IMR-90 (cell line): ENCODE results near the gene MYO10. TPM values are rescaled to one million over a fixed set of nuclear protein-coding genes. Genes with fewer than 3 reads are reported as not detected.

Experiments used
- ATAC-seq: fragments of 200-7000 bp; cut with Tn5 transposase; 2 replicates; pipeline ENCODE4 v1.9.1; 2020; ENCODE audit warnings: low read depth, mild to moderate bottlenecking, moderate library complexity
- BruUV-seq: library from RNA; stranded (reverse); fragments of 400-500 nt; replicated peaks from 2 replicates; lab custom pipeline; 2021; lab: Mats Ljungman, UMichigan
- CTCF ChIA-PET: fragments of 300-600 bp; formaldehyde crosslinking; extraction: SDS; loops from one replicate; lab custom pipeline; 2021; ENCODE audit warnings: antibody characterized with exemption; lab: Yijun Ruan, JAX
- POLR2A ChIA-PET: fragments of 300-600 bp; sonication (Branson Sonifier 250); formaldehyde crosslinking; loops from one replicate; lab custom pipeline; 2022; ENCODE audit warnings: antibody characterized with exemption; ENCODE audit not compliant: unreplicated experiment; lab: Charles Lee
- DNase-seq: peaks from one replicate; pipeline ENCODE4 v3.0.0; 2013
- H2AFZ ChIP-seq: replicated peaks from 2 replicates; pipeline ENCODE3; 2013; ENCODE audit warnings: low read length, mild to moderate bottlenecking; ENCODE audit not compliant: poor library complexity
- H2AK5ac ChIP-seq: 2 replicates; pipeline ENCODE4 v1.6.1; 2013; ENCODE audit warnings: low read depth, low read length, inconsistent platforms
- H2AK9ac ChIP-seq: replicated peaks from 2 replicates; pipeline ENCODE3; 2013; ENCODE audit warnings: mild to moderate bottlenecking, low read depth, low read length, moderate library complexity; ENCODE audit not compliant: poor library complexity
- H2BK120ac ChIP-seq: 2 replicates; pipeline ENCODE4 v1.6.1; 2013; ENCODE audit warnings: low read depth, low read length, inconsistent platforms
- H2BK15ac ChIP-seq: 3 replicates; pipeline ENCODE4 v1.6.1; 2013; ENCODE audit warnings: low read depth, low read length, inconsistent platforms
- H2BK20ac ChIP-seq: 2 replicates; pipeline ENCODE4 v1.6.1; 2013; ENCODE audit warnings: low read depth, mild to moderate bottlenecking, inconsistent platforms, low read length, moderate library complexity
- H2BK5ac ChIP-seq: 2 replicates; pipeline ENCODE4 v1.6.1; 2013; ENCODE audit warnings: mild to moderate bottlenecking, low read depth, low read length, inconsistent platforms; ENCODE audit not compliant: poor library complexity, severe bottlenecking
- H3K14ac ChIP-seq: replicated peaks from 2 replicates; pipeline ENCODE4 v1.6.1; 2013; ENCODE audit warnings: low read depth, low read length, inconsistent platforms
- H3K18ac ChIP-seq: 2 replicates; pipeline ENCODE4 v1.6.1; 2013; ENCODE audit warnings: low read depth, low read length, control low read depth
- H3K23ac ChIP-seq: 2 replicates; pipeline ENCODE4 v1.6.1; 2013; ENCODE audit warnings: low read depth, low read length, inconsistent platforms
- H3K27ac ChIP-seq: 2 replicates; pipeline ENCODE4 v1.5.1; 2013; ENCODE audit warnings: mild to moderate bottlenecking, control low read depth, low read length; ENCODE audit not compliant: insufficient read depth
- H3K27me3 ChIP-seq: 2 replicates; pipeline ENCODE4 v1.6.1; 2013; ENCODE audit warnings: low read length; ENCODE audit not compliant: control insufficient read depth, insufficient read depth
- H3K36me3 ChIP-seq: 2 replicates; pipeline ENCODE4 v1.6.1; 2013; ENCODE audit warnings: low read length, mixed read lengths; ENCODE audit not compliant: control insufficient read depth, insufficient read depth
- H3K4ac ChIP-seq: 2 replicates; pipeline ENCODE4 v1.6.1; 2013; ENCODE audit warnings: low read depth, low read length, inconsistent platforms
- H3K4me1 ChIP-seq: 2 replicates; pipeline ENCODE4 v1.6.1; 2013; ENCODE audit warnings: low read length, mixed read lengths; ENCODE audit not compliant: control insufficient read depth, insufficient read depth
- H3K4me2 ChIP-seq: 2 replicates; pipeline ENCODE4 v1.6.1; 2013; ENCODE audit warnings: low read depth, mild to moderate bottlenecking, control low read depth, low read length, moderate library complexity
- H3K4me3 ChIP-seq: 2 replicates; pipeline ENCODE4 v1.5.1; 2013; ENCODE audit warnings: low read depth, mild to moderate bottlenecking, control low read depth, low read length, moderate library complexity; ENCODE audit not compliant: insufficient read depth
- H3K56ac ChIP-seq: 2 replicates; pipeline ENCODE4 v1.6.1; 2013; ENCODE audit warnings: low read length, inconsistent platforms; ENCODE audit not compliant: insufficient read depth; ENCODE audit errors: extremely low read depth
- H3K79me1 ChIP-seq, 2 experiments: 2 replicates each; pipeline ENCODE4 v1.6.1; 2013; ENCODE audit warnings: low read length in 2 of 2, inconsistent platforms in 1 of 2, low read depth in 1 of 2
- H3K9ac ChIP-seq: 2 replicates; pipeline ENCODE4 v1.6.1; 2013; ENCODE audit warnings: low read depth, low read length, control low read depth
- H3K9me1 ChIP-seq: 2 replicates; pipeline ENCODE4 v1.6.1; 2013; ENCODE audit warnings: low read length, inconsistent platforms; ENCODE audit not compliant: insufficient read depth
- H3K9me3 ChIP-seq: 2 replicates; pipeline ENCODE4 v1.6.1; 2013; ENCODE audit warnings: low read length; ENCODE audit not compliant: control insufficient read depth, insufficient read depth
- H4K20me1 ChIP-seq: 2 replicates; pipeline ENCODE4 v1.6.1; 2013; ENCODE audit warnings: low read length, inconsistent platforms; ENCODE audit not compliant: insufficient read depth
- H4K5ac ChIP-seq: 2 replicates; pipeline ENCODE4 v1.6.1; 2013; ENCODE audit warnings: mild to moderate bottlenecking, low read depth, low read length, control low read depth
- H4K8ac ChIP-seq, 2 experiments: 2 replicates each; pipeline ENCODE4 v1.6.1; 2013; ENCODE audit warnings: low read depth in 2 of 2, low read length in 2 of 2, control low read depth in 1 of 2, inconsistent platforms in 1 of 2
- H4K91ac ChIP-seq: 2 replicates; pipeline ENCODE4 v1.6.1; 2013; ENCODE audit warnings: low read depth, low read length, inconsistent platforms; ENCODE audit not compliant: insufficient read depth
- BHLHE40 ChIP-seq: fragments of 150-350 bp; IDR thresholded peaks from 2 replicates; pipeline ENCODE4 v1.6.1; 2016; ENCODE audit warnings: mild to moderate bottlenecking, low read depth, low read length
- CEBPB ChIP-seq: IDR thresholded peaks from 2 replicates; pipeline ENCODE4 v1.6.1; 2012; ENCODE audit warnings: low read depth, low read length, improper control_type of control experiment
- CHD1 ChIP-seq: IDR thresholded peaks from 2 replicates; pipeline ENCODE4 v1.6.1; 2012; ENCODE audit warnings: low read depth, low read length, improper control_type of control experiment
- MAZ ChIP-seq: IDR thresholded peaks from 2 replicates; pipeline ENCODE4 v1.6.1; 2012; ENCODE audit warnings: low read depth, mild to moderate bottlenecking, low read length, improper control_type of control experiment, moderate library complexity, borderline replicate concordance
- MXI1 ChIP-seq: IDR thresholded peaks from 2 replicates; pipeline ENCODE4 v1.6.1; 2012; ENCODE audit warnings: low read depth, mild to moderate bottlenecking, low read length, moderate library complexity, borderline replicate concordance
- NFE2L2 ChIP-seq: fragments of 150-350 bp; IDR thresholded peaks from 2 replicates; pipeline ENCODE4 v1.6.1; 2016; ENCODE audit warnings: low read depth, mild to moderate bottlenecking, low read length
- POLR2A ChIP-seq: IDR thresholded peaks from 2 replicates; pipeline ENCODE4 v1.6.1; 2012; ENCODE audit warnings: mild to moderate bottlenecking, low read depth, low read length
- RAD21 ChIP-seq: IDR thresholded peaks from 2 replicates; pipeline ENCODE4 v1.6.1; 2012; ENCODE audit warnings: low read length, improper control_type of control experiment
- WGBS, 2 experiments: methylation state at CpG; one replicate each; pipeline versions ENCODE4 v1.1.5 to v1.1.7; 2013; ENCODE audit warnings: missing lambda C conversion rate in 2 of 2; ENCODE audit not compliant: insufficient read length in 1 of 2; ENCODE audit errors: extremely low coverage in 2 of 2; 5-methylcytosine and 5-hydroxymethylcytosine counted together
- dilution Hi-C: fragments of 300-500 bp; cut with HindIII; formaldehyde crosslinking; loops from one replicate; pipeline ENCODE4 v1.14.3; 2018; ENCODE audit warnings: low sequenced_read_pairs; ENCODE audit not compliant: unreplicated experiment
- in situ Hi-C: fragments of 300-500 bp; cut with MboI; formaldehyde crosslinking; loops from 3 replicates; pipeline ENCODE4 v1.14.3; 2019; ENCODE audit warnings: low sequenced_read_pairs, inconsistent platforms, mixed read lengths
- intact Hi-C: fragments of 100-400 bp; cut with micrococcal nuclease; formaldehyde crosslinking; loops from 2 replicates; pipeline ENCODE4 v1.10.0; 2022
- polyA plus RNA-seq, 3 experiments: library from polyadenylated mRNA; depleted of rRNA; stranded (reverse); fragments of >200 nt; gene quantifications; 2 replicates each; pipeline ENCODE4 v1.2.3, GENCODE V29; 2012; ENCODE audit warnings: low replicate concordance in 1 of 3
- total RNA-seq: library from RNA; depleted of rRNA; stranded (reverse); fragments of >200 nt; gene quantifications from 2 replicates; pipeline ENCODE4 v1.2.3, GENCODE V29; 2012

Gene MYO10
- total and polyA plus RNA-seq, 2 of the 4 experiments (the other 2 are of a cell fraction): 39.9 to 115 TPM

DNA sequence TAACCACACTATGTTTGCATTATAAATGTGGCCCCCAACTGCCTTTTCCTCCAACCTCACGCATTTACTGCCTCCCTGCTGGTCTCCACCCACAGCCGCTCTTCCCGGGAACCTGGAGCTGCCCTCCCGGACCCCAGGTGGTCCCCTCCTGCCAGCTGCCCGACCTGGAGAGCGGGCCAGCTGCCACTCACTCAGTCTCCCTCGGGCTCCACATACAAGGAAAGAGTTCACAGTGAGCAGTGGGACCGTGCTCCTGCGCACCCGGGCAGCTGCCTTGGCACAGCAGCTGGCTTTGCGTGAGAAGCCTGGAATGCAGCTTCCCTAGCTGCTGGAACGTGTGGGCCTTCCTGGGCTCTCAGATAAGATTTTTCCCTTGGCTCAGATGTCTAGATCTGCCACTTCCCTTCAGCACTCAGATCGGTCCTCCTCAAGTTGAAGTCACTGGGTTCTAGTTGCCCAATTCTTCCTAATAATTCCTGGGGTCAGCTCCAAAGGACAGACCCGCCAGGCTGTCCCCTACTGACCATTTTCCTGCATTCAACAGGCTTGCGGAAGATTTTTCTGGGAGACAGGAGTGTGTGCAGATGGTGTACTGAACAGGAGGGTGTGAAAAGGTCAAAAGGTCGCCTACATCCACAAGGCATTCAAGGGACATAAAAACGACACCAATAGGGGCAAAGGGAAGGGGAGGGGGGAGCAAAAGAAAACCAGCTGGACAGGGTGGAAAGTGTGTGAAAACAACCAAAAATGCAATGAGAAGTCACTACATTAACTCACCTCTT lies 69.1 kb downstream of the MYO10 start:
- no peak overlapping the region for H2BK15ac ChIP-seq
- H3K9me1 ChIP-seq: peaks cover 33% of the 10 kb centered on the region
- H2AK9ac ChIP-seq: peak overlapping the region; percentile 1
- H3K4me2 ChIP-seq: peak overlapping the region; percentile 16; the same call in 1 of the 2 replicates
- peaks cover 98% of the 10 kb centered on the region for H4K20me1 ChIP-seq
- H3K18ac ChIP-seq: peak overlapping the region; percentile 31
- no peak overlapping the region for H2AFZ ChIP-seq
- dilution Hi-C loops (no loop called here), in situ Hi-C loops (no loop called here), intact Hi-C loops (no loop called here)
- 0 out of 2 replicates have a peak overlapping the region, but pooled peaks have one; percentile 22 for H2BK20ac ChIP-seq
- H3K4me1 ChIP-seq: peaks cover 42% of the 10 kb centered on the region
- DNase-seq (peak; percentile 72), ATAC-seq (peak; percentile 41)
- H2BK5ac ChIP-seq: peak overlapping the region; percentile 55
- peak overlapping the region; percentile 46 for H3K4ac ChIP-seq
- no peak overlapping the region for H3K9ac ChIP-seq
- no peaks in the 10 kb centered on the region for H3K9me3 ChIP-seq
- no peak overlapping the region for H3K4me3 ChIP-seq
- ChIA-PET CTCF (interaction anchor here (0.6 kb wide), 1 partner anchor 264 kb away, joined by 5 read pairs; no protein-coding TSS in a partner anchor), POLR2A (no interaction called here)
- H3K23ac ChIP-seq: peak overlapping the region; percentile 6
- TF ChIP-seq BHLHE40: peak; percentile 38; the same call in 1 of the 2 replicates
- no peak for TF ChIP-seq CEBPB
- TF ChIP-seq MAZ: no peak
- no peak for TF ChIP-seq NFE2L2
- no peak for TF ChIP-seq POLR2A
- TF ChIP-seq RAD21: no peak
- no peak for TF ChIP-seq MXI1
- no peak for TF ChIP-seq CHD1
- H3K27me3 ChIP-seq: no peaks in the 10 kb centered on the region
- peak overlapping the region in 1 of 2 experiments; percentile 45; a peak in 2 of 4 replicates for H4K8ac ChIP-seq
- H4K5ac ChIP-seq: no peak overlapping the region
- H3K79me1 ChIP-seq: peaks cover 14 to 81% of the 10 kb centered on the region in 2 experiments; a peak in 3 of 4 replicates
- no peak overlapping the region for H4K91ac ChIP-seq
- WGBS, 2 experiments: 47% methylated on average over 9 of the region's 17 CpGs; no CpG with 5 or more reads in 1 of the 2 experiments
- H3K27ac ChIP-seq: peak overlapping the region; percentile 66
- H3K56ac ChIP-seq: no peak overlapping the region
- H3K36me3 ChIP-seq: peaks cover 13% of the 10 kb centered on the region
- no TSS peak for BruUV-seq
- H2AK5ac ChIP-seq: no peak overlapping the region
- peak overlapping the region; percentile 14; the same call in 1 of the 2 replicates for H3K14ac ChIP-seq
- H2BK120ac ChIP-seq: 0 out of 2 replicates have a peak overlapping the region, but pooled peaks have one; percentile 3
